Endothelial cell of umbilical vein (primary cell): ENCODE data around the gene CHMP5. TPM values are rescaled to one million over a fixed set of nuclear protein-coding genes. Genes with fewer than 3 reads are reported as not detected.

Experiments
- BruUV-seq: library from RNA; stranded (reverse); fragments of 400-500 nt; replicated peaks from 2 replicates; lab custom pipeline; 2021; lab: Mats Ljungman, UMichigan
- CTCF ChIA-PET: fragments of 300-600, 350-600 bp; sonication (Branson Sonifier 250); formaldehyde crosslinking; loops from one replicate; lab custom pipeline; 2021; ENCODE audit warnings: antibody characterized with exemption, inconsistent platforms; lab: Charles Lee
- POLR2A ChIA-PET: fragments of 300-600, 350-600 bp; sonication (Branson Sonifier 250); formaldehyde crosslinking; loops from one replicate; lab custom pipeline; 2021; ENCODE audit warnings: antibody characterized with exemption, inconsistent platforms; lab: Charles Lee
- DNase-seq: peaks from one replicate; pipeline ENCODE4 v3.0.0-alpha.2; 2011; ENCODE audit warnings: low read depth, low spot score
- FAIRE-seq: peaks from 2 replicates; lab custom pipeline; 2011; peaks lifted over from hg19 to GRCh38; lab: Jason Lieb, UNC
- H2AFZ ChIP-seq: 2 replicates; pipeline ENCODE4 v1.6.0; 2012; ENCODE audit warnings: low read depth, low read length, control low read depth, inconsistent platforms
- H3K27ac ChIP-seq: 2 replicates; pipeline ENCODE4 v1.5.1; 2011; ENCODE audit warnings: low read depth, mild to moderate bottlenecking, control low read depth, low read length, moderate library complexity; ENCODE audit not compliant: insufficient read depth
- H3K27me3 ChIP-seq, 2 experiments: 2 replicates each; pipeline versions ENCODE4 v1.6.0 to v1.6.1; 2011; ENCODE audit warnings: low read length in 2 of 2, mixed read lengths in 1 of 2; ENCODE audit not compliant: control insufficient read depth in 2 of 2, insufficient read depth in 2 of 2
- H3K36me3 ChIP-seq, 2 experiments: 2 replicates in 1 of 2; 3 replicates in 1 of 2; pipeline ENCODE4 v1.5.1; 2011; ENCODE audit warnings: low read length in 2 of 2, mild to moderate bottlenecking in 1 of 2, moderate library complexity in 1 of 2; ENCODE audit not compliant: control insufficient read depth in 2 of 2, insufficient read depth in 2 of 2; ENCODE audit errors: extremely low read depth in 1 of 2
- H3K4me1 ChIP-seq: 3 replicates; pipeline ENCODE4 v1.5.1; 2011; ENCODE audit warnings: mild to moderate bottlenecking, low read length; ENCODE audit not compliant: control insufficient read depth, insufficient read depth; ENCODE audit errors: extremely low read depth
- H3K4me2 ChIP-seq: 2 replicates; pipeline ENCODE4 v1.6.1; 2011; ENCODE audit warnings: low read length, control low read depth, mixed read lengths; ENCODE audit not compliant: insufficient read depth
- H3K4me3 ChIP-seq, 3 experiments: fragments of 200-600 bp in 1 of 3; sonication (generic), shearing (Covaris generic) in 1 of 3; replicated peaks in 1 of 3; 2 replicates each; pipeline ENCODE4 v1.5.1; 2011 to 2016; ENCODE audit warnings: control low read depth in 3 of 3, low read length in 3 of 3, mild to moderate bottlenecking in 2 of 3, inconsistent platforms in 1 of 3, low read depth in 1 of 3, moderate library complexity in 1 of 3; ENCODE audit not compliant: insufficient read depth in 1 of 3
- H3K79me2 ChIP-seq: 2 replicates; pipeline ENCODE4 v1.6.0; 2012; ENCODE audit warnings: low read length, inconsistent platforms; ENCODE audit not compliant: control insufficient read depth, insufficient read depth
- H3K9ac ChIP-seq: replicated peaks from 2 replicates; pipeline ENCODE3; 2011; ENCODE audit warnings: low read length, control low read depth; ENCODE audit not compliant: insufficient read depth; ENCODE audit errors: extremely low read depth
- H3K9me1 ChIP-seq: replicated peaks from 3 replicates; pipeline ENCODE4 v1.6.0; 2011; ENCODE audit warnings: mild to moderate bottlenecking, low read length; ENCODE audit not compliant: control insufficient read depth, insufficient read depth; ENCODE audit errors: extremely low read depth
- H3K9me3 ChIP-seq: replicated peaks from 2 replicates; pipeline ENCODE4 v1.5.1; 2012; ENCODE audit warnings: low read length, inconsistent platforms; ENCODE audit not compliant: control insufficient read depth, insufficient read depth
- H4K20me1 ChIP-seq: replicated peaks from 2 replicates; pipeline ENCODE3; 2011; ENCODE audit warnings: mild to moderate bottlenecking, low read length; ENCODE audit not compliant: control insufficient read depth, insufficient read depth; ENCODE audit errors: extremely low read depth
- EZH2 ChIP-seq: IDR thresholded peaks from 2 replicates; pipeline ENCODE4 v1.6.1; 2012; ENCODE audit warnings: borderline replicate concordance, low read depth, mild to moderate bottlenecking, moderate library complexity, low read length, inconsistent platforms; ENCODE audit not compliant: severe bottlenecking
- FOS ChIP-seq: IDR thresholded peaks from 2 replicates; pipeline ENCODE4 v1.6.1; 2011; ENCODE audit warnings: mild to moderate bottlenecking, low read length, moderate library complexity, borderline replicate concordance; ENCODE audit not compliant: insufficient read depth
- GATA2 ChIP-seq: IDR thresholded peaks from 2 replicates; pipeline ENCODE4 v1.7.0; 2011; ENCODE audit warnings: low read depth, mild to moderate bottlenecking, moderate library complexity, mixed read lengths, low read length; ENCODE audit not compliant: insufficient read length, insufficient read depth
- JUN ChIP-seq: IDR thresholded peaks from 2 replicates; pipeline ENCODE4 v1.6.1; 2011; ENCODE audit warnings: borderline replicate concordance, low read depth; ENCODE audit not compliant: insufficient read length, insufficient read depth
- MYC ChIP-seq: IDR thresholded peaks from one replicate; pipeline ENCODE4 v1.6.1; 2011; ENCODE audit warnings: mild to moderate bottlenecking, low read depth, low read length
- POLR2A ChIP-seq: IDR thresholded peaks from 2 replicates; pipeline ENCODE4 v1.6.1; 2012; ENCODE audit warnings: low read depth, mild to moderate bottlenecking, control low read depth, low read length
- POLR2AphosphoS5 ChIP-seq: IDR thresholded peaks from 2 replicates; pipeline ENCODE4 v1.6.1; 2012; ENCODE audit warnings: low read depth, mild to moderate bottlenecking, control low read depth, low read length, moderate library complexity; ENCODE audit not compliant: insufficient read depth
- dilution Hi-C: fragments of 300-500 bp; cut with MboI; formaldehyde crosslinking; loops from one replicate; pipeline ENCODE4 v1.15.0; 2019; ENCODE audit warnings: low sequenced_read_pairs; ENCODE audit not compliant: extremely low pct_ligation_motif_present
- intact Hi-C: fragments of 100-400 bp; cut with micrococcal nuclease; formaldehyde crosslinking; loops from one replicate; pipeline ENCODE4 v1.10.0; 2022
- polyA plus RNA-seq, 4 experiments: library from polyadenylated mRNA; depleted of rRNA in 3 of 4; stranded (reverse) in 3 of 4; unstranded in 1 of 4; fragments of >200 nt; gene quantifications; 2 replicates each; pipeline versions ENCODE4 v1.2.1 to v1.2.3, GENCODE V29; 2011 to 2012; ENCODE audit warnings: missing spikeins in 1 of 4
- total RNA-seq: library from RNA; stranded (reverse); gene quantifications from 2 replicates; pipeline ENCODE4 v1.2.3, GENCODE V29; 2021
- TF ChIP-seq, protein P1 (sequence below): IDR thresholded peaks from 2 replicates; pipeline ENCODE4 v1.6.1; 2011; ENCODE audit not compliant: insufficient read depth, insufficient read length
- TF ChIP-seq, protein P2 (sequence below), 2 donors: IDR thresholded peaks; 1 replicate in 1 of 2; 2 replicates in 1 of 2; pipeline ENCODE4 v1.5.1; 2011; ENCODE audit warnings: low read length in 2 of 2, mild to moderate bottlenecking in 2 of 2, moderate library complexity in 2 of 2, control low read depth in 1 of 2, inconsistent platforms in 1 of 2, low read depth in 1 of 2; ENCODE audit not compliant: insufficient read depth in 1 of 2; ENCODE audit errors: extremely low read depth in 1 of 2

Gene CHMP5
- total and polyA plus RNA-seq, 2 donors (not counting 3 experiments of a cell fraction or from before 2014, with no cell fraction given) = 33.2 to 55.8 TPM

DNA sequence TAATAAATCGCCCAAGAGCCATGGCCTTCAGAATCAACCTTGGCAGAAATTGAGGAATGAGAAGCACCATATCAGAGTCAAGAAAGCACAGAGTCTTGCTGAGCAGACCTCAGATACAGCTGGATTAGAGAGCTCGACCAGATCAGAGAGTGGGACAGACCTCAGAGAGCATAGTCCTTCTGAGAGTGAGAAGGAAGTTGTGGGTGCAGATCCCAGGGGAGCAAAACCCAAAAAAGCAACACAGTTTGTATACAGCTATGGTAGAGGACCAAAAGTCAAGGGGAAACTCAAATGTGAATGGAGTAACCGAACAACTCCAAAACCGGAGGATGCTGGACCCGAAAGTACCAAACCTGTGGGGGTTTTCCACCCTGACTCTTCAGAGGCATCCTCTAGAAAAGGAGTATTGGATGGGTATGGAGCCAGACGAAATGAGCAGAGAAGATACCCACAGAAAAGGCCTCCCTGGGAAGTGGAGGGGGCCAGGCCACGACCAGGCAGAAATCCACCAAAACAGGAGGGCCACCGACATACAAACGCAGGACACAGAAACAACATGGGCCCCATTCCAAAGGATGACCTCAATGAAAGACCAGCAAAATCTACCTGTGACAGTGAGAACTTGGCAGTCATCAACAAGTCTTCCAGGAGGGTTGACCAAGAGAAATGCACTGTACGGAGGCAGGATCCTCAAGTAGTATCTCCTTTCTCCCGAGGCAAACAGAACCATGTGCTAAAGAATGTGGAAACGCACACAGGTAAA, 30.0 kb downstream of the CHMP5 start:
- no peak overlapping the region for H3K27ac ChIP-seq

More for the DNA sequence above, 30.0 kb downstream of the CHMP5 start:
- H3K36me3 ChIP-seq = peaks cover 11 to 17% of the 10 kb centered on the region in 2 experiments
- ChIA-PET POLR2A (no interaction called here), CTCF (no interaction called here)
- H4K20me1 ChIP-seq = no peaks in the 10 kb centered on the region
- BruUV-seq = no TSS peak
- no peak overlapping the region for H2AFZ ChIP-seq
- DNase-seq (no peak), FAIRE-seq (no peak)
- H3K4me1 ChIP-seq = peaks cover 11% of the 10 kb centered on the region
- H3K27me3 ChIP-seq = no peaks in the 10 kb centered on the region
- H3K4me3 ChIP-seq = no peak overlapping the region
- no peaks in the 10 kb centered on the region for H3K9me3 ChIP-seq
- H3K9ac ChIP-seq = no peak overlapping the region
- dilution Hi-C loops (no loop called here), intact Hi-C loops (no loop called here)
- TF ChIP-seq MYC (no peak), POLR2A (no peak), POLR2AphosphoS5 (no peak), GATA2 (no peak), FOS (no peak), EZH2 (no peak), JUN (no peak)
- TF ChIP-seq, protein P1, sequence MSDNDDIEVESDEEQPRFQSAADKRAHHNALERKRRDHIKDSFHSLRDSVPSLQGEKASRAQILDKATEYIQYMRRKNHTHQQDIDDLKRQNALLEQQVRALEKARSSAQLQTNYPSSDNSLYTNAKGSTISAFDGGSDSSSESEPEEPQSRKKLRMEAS = no peak
- TF ChIP-seq, protein P2, sequence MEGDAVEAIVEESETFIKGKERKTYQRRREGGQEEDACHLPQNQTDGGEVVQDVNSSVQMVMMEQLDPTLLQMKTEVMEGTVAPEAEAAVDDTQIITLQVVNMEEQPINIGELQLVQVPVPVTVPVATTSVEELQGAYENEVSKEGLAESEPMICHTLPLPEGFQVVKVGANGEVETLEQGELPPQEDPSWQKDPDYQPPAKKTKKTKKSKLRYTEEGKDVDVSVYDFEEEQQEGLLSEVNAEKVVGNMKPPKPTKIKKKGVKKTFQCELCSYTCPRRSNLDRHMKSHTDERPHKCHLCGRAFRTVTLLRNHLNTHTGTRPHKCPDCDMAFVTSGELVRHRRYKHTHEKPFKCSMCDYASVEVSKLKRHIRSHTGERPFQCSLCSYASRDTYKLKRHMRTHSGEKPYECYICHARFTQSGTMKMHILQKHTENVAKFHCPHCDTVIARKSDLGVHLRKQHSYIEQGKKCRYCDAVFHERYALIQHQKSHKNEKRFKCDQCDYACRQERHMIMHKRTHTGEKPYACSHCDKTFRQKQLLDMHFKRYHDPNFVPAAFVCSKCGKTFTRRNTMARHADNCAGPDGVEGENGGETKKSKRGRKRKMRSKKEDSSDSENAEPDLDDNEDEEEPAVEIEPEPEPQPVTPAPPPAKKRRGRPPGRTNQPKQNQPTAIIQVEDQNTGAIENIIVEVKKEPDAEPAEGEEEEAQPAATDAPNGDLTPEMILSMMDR (IDR thresholded peaks at IDR 0.05; ENCODE audit: extremely low read depth in 1 of 2, insufficient read depth in 1 of 2, low read depth in 1 of 2, low read length in 2 of 2) = no peak
- no peak overlapping the region for H3K4me2 ChIP-seq
- peaks cover 65% of the 10 kb centered on the region for H3K79me2 ChIP-seq
- H3K9me1 ChIP-seq = no peaks in the 10 kb centered on the region
